Activated CD4-positive, alpha-beta T cell treated with anti-CD3 and anti-CD28 coated beads, Interleukin-10, Interleukin-2, amounts not matched to agents 100 ng/mL and 50 ng/mL, durations not matched to agents 16 hours and 8 hours (primary cell): ENCODE measurements around the gene PRDM16.

Source experiments
- DNase-seq: peaks from one replicate; pipeline ENCODE4 v3.0.0-alpha.2; 2020

PRDM16 gene

DNA sequence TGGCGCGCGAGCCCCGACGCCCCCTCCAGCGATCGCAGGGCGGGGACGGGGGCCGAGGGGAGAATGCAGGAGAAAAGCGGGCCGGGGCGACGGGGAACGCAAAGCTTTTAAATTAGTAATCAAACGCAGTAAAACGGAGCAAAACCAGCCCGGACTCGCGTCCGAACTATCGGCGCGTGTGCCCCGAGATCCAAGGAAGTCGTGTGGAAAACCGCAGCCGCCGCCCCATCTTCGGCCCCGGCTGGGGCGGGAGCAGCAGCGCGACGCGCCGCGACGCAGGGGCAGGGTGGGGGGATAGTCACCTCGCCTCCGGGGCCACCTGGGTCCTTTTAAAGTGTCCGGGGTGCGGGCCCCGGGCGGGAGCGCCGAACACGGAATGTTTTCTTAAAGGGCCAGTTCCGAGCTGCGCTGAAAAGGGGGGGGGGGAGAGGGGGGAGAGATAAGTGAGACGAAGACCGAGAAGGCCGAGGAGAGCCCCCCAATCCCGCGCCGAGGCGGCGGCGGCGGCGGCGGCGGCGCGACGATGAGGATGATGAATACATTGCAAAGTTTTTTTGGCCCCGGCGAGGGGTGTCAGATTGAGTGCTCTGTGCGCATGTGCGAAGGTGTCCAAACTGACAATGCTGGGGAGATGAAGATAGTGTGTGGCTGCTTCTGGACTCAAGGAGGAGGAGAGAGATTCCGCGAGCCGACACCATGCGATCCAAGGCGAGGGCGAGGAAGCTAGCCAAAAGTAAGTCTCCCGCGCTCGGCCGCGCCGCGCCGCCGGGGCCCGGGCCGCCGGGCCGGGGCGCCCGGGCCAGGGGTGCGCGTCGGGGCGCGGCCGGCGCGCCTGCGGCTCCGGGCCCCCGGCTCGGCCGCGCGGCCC lies at the start of gene PRDM16:
Gene PRDM16, plus strand, starts transcription at position 640 of the 868 bp plus-strand sequence. Its CDS starts 57 bp downstream, at position 697.
- peak; percentile 36 for DNase-seq

GRCh38 chr1:3019516-3020051 lies 49.4 kb upstream of the PRDM16 start:
- no peak for DNase-seq

GRCh38 chr1:3020263-3020909 lies 48.6 kb upstream of the PRDM16 start:
- DNase-seq, result no peak

GRCh38 chr1:3021233-3021671 lies 47.8 kb upstream of the PRDM16 start, which contains the start of gene ACTRT2:
ACTRT2 (plus strand) TSS chr1:3021467; CDS start chr1:3021687, 220 bp downstream.
- no peak for DNase-seq

DNA sequence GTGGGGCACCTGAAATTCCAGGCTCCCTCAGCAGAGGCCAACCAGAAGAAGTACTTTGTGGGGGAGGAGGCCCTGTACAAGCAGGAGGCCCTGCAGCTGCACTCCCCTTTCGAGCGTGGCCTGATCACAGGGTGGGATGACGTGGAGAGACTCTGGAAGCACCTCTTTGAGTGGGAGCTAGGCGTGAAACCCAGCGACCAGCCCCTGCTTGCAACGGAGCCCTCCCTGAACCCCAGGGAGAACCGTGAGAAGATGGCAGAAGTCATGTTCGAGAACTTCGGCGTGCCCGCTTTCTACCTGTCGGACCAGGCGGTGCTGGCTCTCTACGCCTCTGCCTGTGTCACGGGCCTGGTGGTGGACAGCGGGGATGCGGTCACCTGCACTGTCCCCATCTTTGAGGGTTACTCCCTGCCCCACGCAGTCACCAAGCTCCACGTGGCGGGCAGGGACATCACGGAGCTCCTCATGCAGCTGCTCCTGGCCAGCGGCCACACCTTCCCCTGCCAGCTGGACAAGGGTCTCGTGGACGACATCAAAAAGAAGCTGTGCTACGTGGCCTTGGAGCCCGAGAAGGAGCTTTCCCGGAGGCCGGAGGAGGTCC lies 47.1 kb upstream of the PRDM16 start:
- no peak for DNase-seq

- no peak for DNase-seq
Measured at GRCh38 chr1:3022511-3022973, 46.5 kb upstream of the PRDM16 start.

DNA sequence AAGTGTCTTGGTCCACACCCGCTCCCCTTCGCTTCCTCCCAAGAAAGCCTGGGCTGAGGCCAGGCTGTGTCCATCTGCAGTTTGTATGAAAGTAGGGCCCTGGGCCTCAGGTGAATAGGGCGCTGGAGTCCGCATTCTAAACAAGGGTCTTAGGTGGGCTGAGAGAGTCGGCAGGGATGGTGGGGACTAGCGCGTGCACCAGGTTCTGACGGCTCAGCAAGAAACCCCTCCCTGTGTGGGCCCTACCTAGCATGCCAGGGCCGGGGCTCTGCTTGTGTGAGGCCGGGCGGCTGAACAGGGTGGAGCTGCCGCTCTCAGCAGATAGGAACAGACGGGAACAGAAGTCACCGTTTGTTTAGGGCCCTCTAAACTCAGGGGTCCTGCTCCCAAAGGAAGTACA lies 46.0 kb upstream of the PRDM16 start:
- DNase-seq, result no peak

DNA sequence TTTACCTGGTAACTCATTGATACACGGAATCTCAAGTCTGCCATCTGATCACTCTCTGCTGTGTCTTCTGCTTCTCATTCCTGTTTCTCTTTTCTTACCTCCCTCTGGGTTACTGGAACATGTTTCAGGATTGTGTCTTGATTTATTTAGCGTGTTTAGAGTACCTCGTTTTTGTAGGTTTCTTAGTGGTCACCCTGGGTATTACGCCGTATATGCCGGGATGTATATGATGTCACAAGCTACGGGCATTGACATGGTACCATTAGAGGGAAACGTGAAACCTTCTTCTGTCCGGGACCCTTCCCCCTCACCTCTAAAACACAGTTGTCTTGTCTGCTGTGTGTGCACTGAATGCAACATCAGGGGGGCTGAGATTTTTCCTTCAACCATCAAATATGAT lies 45.0 kb upstream of the PRDM16 start:
- DNase-seq, result no peak

DNA sequence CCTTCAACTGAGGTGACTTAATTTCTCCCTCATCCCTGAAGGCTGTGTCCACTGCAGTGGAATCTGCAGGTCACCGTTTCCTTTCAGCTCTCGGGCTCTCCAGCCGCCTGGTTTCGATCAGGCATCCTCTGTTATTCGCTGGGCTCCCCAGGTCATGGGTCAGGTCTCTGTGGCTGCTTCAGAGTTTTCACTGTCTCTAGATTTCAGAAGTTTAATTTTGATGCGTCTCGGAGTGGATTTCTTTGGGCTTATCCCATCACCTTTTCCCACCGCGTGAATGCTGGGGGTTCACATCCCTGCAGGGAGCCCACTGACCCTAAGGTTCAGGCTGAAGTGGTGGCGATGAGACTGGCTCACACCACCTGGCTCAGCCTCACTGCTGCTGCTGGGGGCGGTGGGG lies 44.4 kb upstream of the PRDM16 start:
- no peak for DNase-seq

- DNase-seq, result no peak
Measured at GRCh38 chr1:3026124-3026523, 42.9 kb upstream of the PRDM16 start.

DNA sequence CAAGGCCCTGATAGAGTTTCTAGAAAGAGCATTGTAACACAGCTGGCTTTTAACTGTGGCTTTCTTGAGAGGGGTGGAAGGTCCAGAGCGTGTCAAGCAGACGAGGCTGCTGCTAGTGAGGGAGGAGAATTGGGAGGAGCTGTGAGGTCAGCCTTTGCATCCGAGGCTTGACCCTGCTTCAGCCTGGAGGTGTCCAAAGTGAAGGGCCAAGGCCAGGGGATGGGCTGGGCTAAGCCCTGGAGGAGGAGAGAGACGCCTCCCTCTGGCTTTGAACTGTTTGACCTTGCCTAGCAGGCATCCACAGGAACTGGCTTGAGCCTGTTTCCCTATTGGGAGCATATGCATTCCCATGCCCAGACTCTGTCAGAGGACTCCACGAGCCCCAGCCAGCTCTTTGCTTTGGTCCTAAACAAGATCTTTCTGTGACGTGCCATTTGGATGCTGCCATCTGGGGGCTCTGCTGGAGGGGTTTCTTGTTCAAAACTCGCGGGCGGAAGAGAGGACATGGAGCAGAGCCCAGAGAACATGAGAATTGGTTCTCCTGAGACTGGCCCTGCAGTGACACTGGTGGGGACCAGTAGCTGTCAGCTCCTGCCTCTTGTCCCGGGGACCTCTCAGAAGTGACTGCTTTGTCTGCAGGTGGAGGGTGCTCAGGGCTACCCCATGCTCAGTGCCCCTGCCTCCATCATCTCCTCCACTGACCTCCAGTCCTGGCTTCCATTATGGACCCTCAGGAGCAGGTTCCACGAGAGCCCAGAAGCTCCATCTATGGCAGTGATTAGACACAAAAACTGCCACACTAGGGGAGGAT lies 42.2 kb upstream of the PRDM16 start:
- DNase-seq, result no peak

GRCh38 chr1:3027611-3028371 lies 41.2 kb upstream of the PRDM16 start:
- DNase-seq, result no peak

- DNase-seq, result no peak
Measured at GRCh38 chr1:3028531-3029282, 40.3 kb upstream of the PRDM16 start.

GRCh38 chr1:3029481-3029961 lies 39.5 kb upstream of the PRDM16 start:
- no peak for DNase-seq

DNA sequence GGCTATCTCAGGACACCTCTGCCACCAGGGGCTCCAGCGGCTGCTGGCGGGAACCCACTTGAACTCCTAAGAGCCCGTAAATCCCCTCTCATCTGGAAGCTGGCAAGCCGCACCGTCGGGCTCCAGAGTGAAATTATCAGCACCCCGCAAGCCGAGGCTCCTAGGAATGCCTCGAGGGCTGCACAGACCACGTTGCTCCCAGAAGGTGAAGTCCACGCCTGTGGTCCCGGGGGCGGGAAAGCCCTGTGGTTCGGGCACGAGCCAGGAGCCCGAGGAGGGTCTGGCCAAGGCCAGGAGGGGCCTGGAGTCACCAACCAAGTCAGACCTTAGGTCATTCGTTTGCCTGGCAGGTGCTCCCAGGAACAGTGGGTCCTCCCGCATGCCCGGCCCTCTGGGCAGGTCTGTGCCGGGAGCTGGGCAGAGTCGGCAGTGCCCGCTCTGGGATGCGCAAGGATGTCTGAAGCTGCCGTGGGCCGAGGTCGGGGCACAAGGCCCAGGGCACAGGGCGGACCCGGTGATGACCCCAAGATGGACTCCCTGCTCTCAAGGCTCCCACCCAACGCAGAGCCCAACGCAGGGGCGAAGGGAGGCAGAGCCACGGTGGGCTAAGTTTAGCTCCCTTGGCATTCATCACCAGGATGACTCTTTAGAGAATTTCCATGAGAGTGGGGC lies 38.9 kb upstream of the PRDM16 start:
- no peak for DNase-seq

GRCh38 chr1:3030663-3031381 lies 38.2 kb upstream of the PRDM16 start:
- no peak for DNase-seq

DNA sequence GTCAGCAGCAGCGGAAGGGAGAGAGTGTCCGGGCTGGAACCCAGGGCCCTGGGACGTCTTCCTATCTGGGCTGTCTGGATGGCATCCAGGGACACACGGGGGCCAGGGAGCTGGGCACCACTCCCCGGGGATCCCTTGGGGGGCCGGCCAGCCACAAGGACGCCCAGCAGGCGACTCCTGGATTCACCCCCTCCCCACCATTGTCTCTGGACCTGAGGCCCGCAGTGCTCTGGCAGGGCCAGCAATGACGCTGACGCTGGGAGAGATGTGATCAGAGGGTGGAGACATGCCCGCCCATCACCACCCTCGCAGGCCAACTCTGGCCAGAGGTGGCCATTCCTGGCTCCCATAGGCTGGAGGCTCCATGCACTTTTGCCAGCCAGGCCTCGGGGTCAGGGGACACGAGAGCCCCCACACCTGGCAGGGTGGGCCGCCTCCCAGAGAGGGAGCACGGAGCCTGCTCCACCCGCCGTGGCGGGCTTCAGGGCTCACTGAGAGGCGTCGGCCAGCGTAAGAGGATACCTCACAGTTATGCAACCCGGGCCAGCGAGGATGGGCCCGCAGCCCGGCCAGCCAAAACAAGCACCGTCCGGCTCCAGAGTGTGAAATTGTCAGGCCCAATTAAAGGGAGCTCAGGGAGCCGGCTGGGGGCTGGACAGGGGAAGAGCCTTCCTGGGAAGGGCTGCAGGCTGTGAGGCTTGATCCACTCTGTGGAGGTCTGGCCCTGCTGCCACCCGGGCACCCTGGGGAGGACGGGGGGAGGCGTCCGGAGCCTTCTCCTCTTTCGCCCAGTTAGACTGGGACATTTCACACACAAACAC lies 37.4 kb upstream of the PRDM16 start:
- DNase-seq, result no peak

DNA sequence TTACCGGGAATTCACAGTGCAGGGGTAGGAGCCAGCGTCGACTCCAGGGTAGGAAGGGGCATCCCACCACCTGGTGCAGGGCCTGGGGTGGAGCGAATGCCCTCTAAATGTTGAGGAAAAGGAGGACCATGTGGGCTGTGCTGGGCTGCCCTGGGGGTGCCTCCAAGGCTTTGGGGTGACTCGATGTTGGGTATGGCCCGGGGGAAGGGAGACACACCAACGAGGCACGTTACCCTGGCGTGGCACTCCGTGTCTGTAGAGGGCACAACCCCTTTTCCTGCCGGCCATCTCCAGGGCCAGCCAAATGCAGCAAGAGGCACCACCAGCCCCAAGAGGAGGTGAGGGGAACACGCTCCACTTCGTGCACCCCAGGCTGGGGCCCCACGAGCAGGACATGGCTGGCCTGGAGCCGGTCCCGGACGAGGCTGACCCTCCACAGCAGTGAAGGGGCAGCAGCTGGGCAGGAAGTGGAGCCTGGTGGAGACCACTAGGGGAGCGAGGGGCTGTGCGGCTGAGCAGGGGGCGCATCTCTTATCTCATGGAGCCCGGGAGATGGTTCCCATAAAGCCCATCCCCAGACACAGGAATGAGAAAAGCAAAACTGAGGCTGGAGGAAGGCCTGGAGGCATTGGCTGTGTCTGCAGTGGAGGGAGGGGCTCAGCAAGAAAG lies 36.5 kb upstream of the PRDM16 start:
- no peak for DNase-seq
